Nephron progenitor cell (in vitro differentiated cells): ENCODE measurements around the gene CCT7.

Source experiments
- DNase-seq: peaks from one replicate; pipeline ENCODE4 v3.0.0; 2021
- H3K27ac Mint-ChIP-seq: 2 replicates; pipeline ENCODE4 v1.8.0; 2021; ENCODE audit warnings: mild to moderate bottlenecking, moderate library complexity, mixed read lengths
- H3K27me3 Mint-ChIP-seq: 2 replicates; pipeline ENCODE4 v1.8.0; 2021; ENCODE audit warnings: mild to moderate bottlenecking, low read depth, mixed read lengths; ENCODE audit not compliant: poor library complexity
- H3K36me3 Mint-ChIP-seq: 2 replicates; pipeline ENCODE4 v1.8.0; 2021; ENCODE audit warnings: low read depth, mixed read lengths
- H3K4me1 Mint-ChIP-seq: 2 replicates; pipeline ENCODE4 v1.8.0; 2021; ENCODE audit warnings: mixed read lengths
- H3K4me3 Mint-ChIP-seq: 2 replicates; pipeline ENCODE4 v1.8.0; 2021; ENCODE audit warnings: mild to moderate bottlenecking, moderate library complexity, mixed read lengths
- H3K9me3 Mint-ChIP-seq: 2 replicates; pipeline ENCODE4 v1.8.0; 2021; ENCODE audit warnings: mild to moderate bottlenecking, moderate library complexity, mixed read lengths
- CTCF ChIP-seq: fragments of 200-600 bp; sonication (generic); IDR thresholded peaks from 2 replicates; pipeline ENCODE4 v1.5.0; 2021; ENCODE audit warnings: antibody characterized with exemption

Gene CCT7

GRCh38 chr2:73218298-73218697, 15.8 kb upstream of the CCT7 start:
- TF ChIP-seq CTCF: no peak
- H3K27me3 Mint-ChIP-seq: no peaks in the 10 kb centered on the region
- H3K27ac Mint-ChIP-seq: no peak overlapping the region
- peaks cover 26% of the 10 kb centered on the region for H3K4me1 Mint-ChIP-seq
- peaks cover 11% of the 10 kb centered on the region for H3K36me3 Mint-ChIP-seq
- DNase-seq: no peak
- H3K4me3 Mint-ChIP-seq: no peak overlapping the region
- no peaks in the 10 kb centered on the region for H3K9me3 Mint-ChIP-seq

GRCh38 chr2:73223821-73224220, 10.3 kb upstream of the CCT7 start:
- Mint-ChIP-seq H3K27ac (no peak overlapping the region), H3K36me3 (peaks cover 11% of the 10 kb centered on the region), H3K9me3 (no peaks in the 10 kb centered on the region), H3K4me1 (no peaks in the 10 kb centered on the region), H3K4me3 (no peak overlapping the region), H3K27me3 (no peaks in the 10 kb centered on the region)
- no peak for DNase-seq
- no peak for TF ChIP-seq CTCF

- TF ChIP-seq CTCF: no peak
- Mint-ChIP-seq H3K27me3 (no peaks in the 10 kb centered on the region), H3K4me3 (no peak overlapping the region), H3K9me3 (no peaks in the 10 kb centered on the region), H3K36me3 (peaks cover 11% of the 10 kb centered on the region), H3K4me1 (no peaks in the 10 kb centered on the region), H3K27ac (no peak overlapping the region)
- DNase-seq: no peak
Observed at GRCh38 chr2:73225513-73226360, 8.4 kb upstream of the CCT7 start.

GRCh38 chr2:73227086-73227485, 7.0 kb upstream of the CCT7 start:
- Mint-ChIP-seq H3K27me3 (no peaks in the 10 kb centered on the region), H3K27ac (no peak overlapping the region), H3K36me3 (peaks cover 2% of the 10 kb centered on the region), H3K4me3 (no peak overlapping the region), H3K4me1 (no peaks in the 10 kb centered on the region), H3K9me3 (no peaks in the 10 kb centered on the region)
- TF ChIP-seq CTCF: no peak
- DNase-seq: no peak

GRCh38 chr2:73228631-73229030, 5.5 kb upstream of the CCT7 start:
- no peak overlapping the region for H3K27ac Mint-ChIP-seq
- TF ChIP-seq CTCF: no peak
- peaks cover 4% of the 10 kb centered on the region for H3K27me3 Mint-ChIP-seq
- DNase-seq: no peak
- no peaks in the 10 kb centered on the region for H3K9me3 Mint-ChIP-seq
- H3K36me3 Mint-ChIP-seq: no peaks in the 10 kb centered on the region
- peaks cover 5% of the 10 kb centered on the region for H3K4me1 Mint-ChIP-seq
- no peak overlapping the region for H3K4me3 Mint-ChIP-seq
